NCI-H2171 (cell line): ENCODE data around the gene PDS5A.
"Not testable (repeated sequence)": the region's sequence is repeated elsewhere in the genome, so short reads cannot be mapped to it uniquely, and the experiment has no call there.

Experiments used
- DNase-seq: peaks from one replicate; lab custom pipeline; 2025; lab: John Stamatoyannopoulos, UW

The PDS5A gene

GRCh38 chr4:39977489-39978377 lies at the start of gene PDS5A:
TSS of gene PDS5A (minus strand) at chr4:39977911. CDS start at chr4:39976577, 1,334 bp downstream.
- peak; percentile 72 for DNase-seq

DNA sequence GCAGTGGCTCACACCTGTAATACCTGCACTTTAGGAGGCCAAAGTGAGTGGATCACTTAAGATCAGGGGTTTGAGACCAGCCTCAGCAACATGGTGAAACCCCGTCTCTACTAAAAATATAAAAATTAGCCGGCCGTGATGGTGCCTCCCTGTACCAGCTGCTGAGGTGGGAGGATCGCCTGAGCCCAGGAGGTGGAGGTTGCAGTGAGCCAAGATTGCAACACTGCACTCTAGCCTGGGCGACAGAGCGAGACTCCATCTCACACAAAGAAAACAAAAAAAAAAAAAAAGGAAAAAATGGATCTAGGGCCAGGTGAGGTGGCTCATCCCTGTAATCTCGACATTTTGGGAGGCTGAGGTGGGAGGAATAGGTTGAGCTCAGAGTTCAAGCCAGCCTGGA lies 46.3 kb upstream of the PDS5A start:
- DNase-seq = not testable (repeated sequence)

GRCh38 chr4:40021116-40021515 lies 43.4 kb upstream of the PDS5A start:
- DNase-seq = not testable (repeated sequence)

DNA sequence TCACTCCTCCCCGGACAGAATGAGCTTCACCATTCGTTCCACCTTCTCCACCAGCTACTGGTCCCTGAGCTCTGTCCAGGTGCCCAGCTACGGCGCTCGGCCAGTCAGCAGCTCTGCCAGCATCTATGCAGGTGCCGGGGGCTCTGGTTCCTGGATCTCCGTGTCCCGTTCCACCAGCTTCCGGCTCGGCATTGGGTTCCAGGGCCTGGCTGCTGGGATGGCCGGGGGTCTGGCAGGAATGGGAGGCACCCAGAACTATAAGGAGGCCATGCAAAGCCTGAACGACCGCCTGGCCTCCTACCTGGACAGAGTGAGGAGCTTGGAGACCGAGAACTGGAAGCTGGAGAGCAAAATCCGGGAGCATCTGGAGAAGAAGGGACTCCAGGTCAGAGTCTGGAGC lies 42.5 kb upstream of the PDS5A start:
- no peak for DNase-seq

DNA sequence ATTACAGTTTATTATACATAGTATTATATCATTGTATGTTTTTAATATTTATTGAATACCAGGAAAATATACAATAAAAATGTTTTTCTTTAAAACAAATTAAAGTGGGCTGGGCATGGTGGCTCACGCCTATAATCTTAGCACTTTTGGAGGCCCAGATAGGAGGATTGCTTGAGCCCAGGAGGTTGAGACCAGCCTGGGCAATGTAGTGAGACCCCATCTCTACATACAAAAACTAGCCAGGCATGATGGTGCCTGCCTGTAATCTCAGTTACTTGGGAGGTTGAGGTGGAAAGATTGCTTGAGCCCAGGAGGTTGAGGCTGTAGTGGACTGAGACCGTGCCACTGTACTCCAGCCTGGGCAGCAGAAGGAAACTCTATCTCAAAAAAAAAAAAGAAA lies 38.3 kb upstream of the PDS5A start:
- no peak for DNase-seq

GRCh38 chr4:40003986-40004385 lies 26.3 kb upstream of the PDS5A start:
- DNase-seq = no peak

DNA sequence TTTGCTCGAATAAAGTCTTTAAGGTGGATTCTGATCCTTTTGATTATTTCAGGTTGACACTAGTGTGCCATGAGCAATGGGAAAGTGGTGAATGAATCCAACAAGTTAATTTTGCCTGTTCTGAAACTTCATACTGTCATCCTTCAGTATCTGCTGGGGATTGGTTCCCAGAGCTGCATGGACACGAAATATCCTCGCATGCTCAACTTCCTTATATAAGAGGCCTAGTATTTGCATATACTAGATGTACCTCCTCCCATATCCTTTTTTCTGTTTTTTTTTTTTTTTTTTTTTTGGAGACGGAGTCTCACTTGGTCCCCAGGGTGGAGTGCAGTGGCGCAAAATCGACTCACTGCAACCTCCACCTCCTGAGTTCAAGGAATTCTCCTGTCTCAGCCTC lies 23.0 kb upstream of the PDS5A start:
- no peak for DNase-seq

DNA sequence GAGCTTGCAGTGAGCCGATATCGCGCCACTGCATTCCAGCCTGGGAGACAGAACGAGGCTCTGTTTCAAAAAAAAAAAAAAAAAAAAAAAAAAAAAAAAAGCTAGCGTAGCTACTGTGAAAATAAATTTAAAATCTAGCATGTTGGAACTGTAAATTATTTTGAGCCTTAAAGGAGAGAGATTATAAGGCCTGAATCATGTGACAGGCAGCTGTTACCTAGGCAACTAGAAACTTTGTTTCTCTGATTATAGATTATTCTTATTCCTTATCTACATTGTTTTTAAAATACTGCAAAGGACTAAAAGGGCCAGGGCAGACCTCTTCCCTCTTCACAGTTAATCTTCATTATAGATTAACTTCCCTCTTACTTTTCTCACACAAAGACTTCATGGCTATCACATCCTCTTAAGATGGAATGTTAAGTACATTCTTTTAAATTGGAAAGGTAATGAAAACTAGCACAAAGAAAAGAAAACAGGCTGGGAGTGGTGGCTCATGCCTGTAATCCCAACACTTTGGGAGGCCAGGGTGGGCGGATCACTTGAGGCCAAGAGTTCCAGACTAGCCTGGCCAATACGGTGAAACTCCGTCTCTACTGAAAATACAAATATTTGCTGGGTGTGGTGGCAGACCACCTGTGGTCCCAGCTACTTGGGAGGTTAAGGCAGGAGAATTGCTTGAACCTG lies 21.1 kb upstream of the PDS5A start:
- DNase-seq = no peak

DNA sequence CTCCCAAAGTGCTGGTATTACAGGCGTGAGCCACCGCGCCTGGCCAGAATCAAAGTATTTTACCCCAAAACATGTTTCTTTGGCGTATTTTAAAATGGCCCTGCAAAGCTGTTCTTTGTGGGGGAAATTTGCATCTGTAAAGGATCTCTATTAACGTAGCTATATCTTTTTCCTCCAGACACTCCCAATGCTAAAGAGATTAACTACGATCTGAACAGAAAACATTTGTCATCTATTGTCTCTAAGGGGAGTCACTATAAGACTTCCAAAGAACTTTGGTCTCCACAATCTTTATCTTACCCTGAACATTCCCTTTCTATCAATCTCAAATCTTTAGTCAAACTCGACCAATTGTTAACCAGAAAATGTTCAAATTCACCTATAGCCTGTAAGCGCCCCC lies 19.1 kb upstream of the PDS5A start:
- no peak for DNase-seq

DNA sequence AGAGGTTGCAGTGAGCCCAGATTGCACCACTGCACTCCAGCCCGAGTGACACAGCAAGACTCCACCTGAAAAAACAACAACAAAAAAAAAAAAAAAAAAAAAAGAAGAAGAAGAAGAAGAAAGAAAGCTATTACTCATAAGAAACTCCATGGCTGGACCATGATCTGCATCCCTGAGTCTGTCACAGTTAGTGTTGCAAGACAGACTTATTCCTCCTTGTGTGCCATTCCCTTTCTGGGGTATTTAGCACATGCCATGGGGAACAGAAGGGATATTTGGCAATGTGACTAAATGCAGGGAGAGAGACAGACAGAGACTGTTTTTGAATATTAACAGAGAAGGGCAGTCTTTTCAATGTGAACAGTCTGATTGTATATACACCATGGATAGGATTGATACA lies 16.7 kb upstream of the PDS5A start:
- DNase-seq = no peak

DNA sequence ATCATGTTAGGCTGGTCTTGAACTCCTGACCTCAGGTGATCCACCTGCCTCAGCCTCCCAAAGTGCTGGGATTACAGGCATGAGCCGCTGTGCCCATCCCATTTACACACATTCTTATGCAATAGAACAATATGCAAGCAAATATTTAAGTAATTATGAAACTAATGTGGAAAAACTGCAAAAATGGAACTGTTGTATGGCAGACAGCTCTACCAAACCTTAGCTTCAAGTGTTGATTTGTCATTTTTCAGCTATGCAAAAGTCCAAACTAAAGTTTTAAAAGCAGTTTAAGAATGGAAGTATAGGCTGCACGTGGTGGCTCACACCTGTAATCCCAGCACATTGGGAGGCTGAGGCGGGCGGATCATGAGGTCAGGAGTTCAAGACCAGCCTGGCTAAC lies 11.7 kb upstream of the PDS5A start:
- DNase-seq = not testable (repeated sequence)

GRCh38 chr4:39987485-39987884 lies 9.8 kb upstream of the PDS5A start:
- DNase-seq = no peak

DNA sequence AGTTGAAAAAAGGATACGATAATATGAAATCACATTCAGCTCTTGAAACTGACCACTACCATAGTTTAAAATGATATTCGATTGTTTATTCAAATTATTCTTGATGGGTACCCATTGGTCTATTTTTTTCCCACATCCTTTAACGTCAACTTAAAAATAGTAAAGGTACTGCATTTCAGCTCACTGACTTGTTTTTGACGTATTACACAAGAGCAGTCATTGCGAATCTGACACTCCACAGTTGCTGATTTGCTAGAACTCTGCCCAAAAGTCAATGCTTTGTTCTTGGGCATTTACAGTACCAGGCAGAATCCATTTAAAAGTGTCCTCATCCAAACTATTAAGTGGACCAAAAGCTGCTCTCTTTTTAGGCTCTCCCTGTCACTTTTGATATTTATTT lies 1.2 kb upstream of the PDS5A start:
- DNase-seq = no peak

- DNase-seq = no peak
Observed at GRCh38 chr4:39978378-39978775, 666 bp upstream of the PDS5A start.

GRCh38 chr4:39976945-39977488 lies 694 bp downstream of the PDS5A start:
- DNase-seq = peak; percentile 0

GRCh38 chr4:39976141-39976944 lies 1.4 kb downstream of the PDS5A start:
- peak; percentile 58 for DNase-seq

- no peak for DNase-seq
Observed at GRCh38 chr4:39975488-39976089, 2.1 kb downstream of the PDS5A start.

- DNase-seq = not testable (repeated sequence)
Observed at GRCh38 chr4:39973052-39973451, 4.7 kb downstream of the PDS5A start.

DNA sequence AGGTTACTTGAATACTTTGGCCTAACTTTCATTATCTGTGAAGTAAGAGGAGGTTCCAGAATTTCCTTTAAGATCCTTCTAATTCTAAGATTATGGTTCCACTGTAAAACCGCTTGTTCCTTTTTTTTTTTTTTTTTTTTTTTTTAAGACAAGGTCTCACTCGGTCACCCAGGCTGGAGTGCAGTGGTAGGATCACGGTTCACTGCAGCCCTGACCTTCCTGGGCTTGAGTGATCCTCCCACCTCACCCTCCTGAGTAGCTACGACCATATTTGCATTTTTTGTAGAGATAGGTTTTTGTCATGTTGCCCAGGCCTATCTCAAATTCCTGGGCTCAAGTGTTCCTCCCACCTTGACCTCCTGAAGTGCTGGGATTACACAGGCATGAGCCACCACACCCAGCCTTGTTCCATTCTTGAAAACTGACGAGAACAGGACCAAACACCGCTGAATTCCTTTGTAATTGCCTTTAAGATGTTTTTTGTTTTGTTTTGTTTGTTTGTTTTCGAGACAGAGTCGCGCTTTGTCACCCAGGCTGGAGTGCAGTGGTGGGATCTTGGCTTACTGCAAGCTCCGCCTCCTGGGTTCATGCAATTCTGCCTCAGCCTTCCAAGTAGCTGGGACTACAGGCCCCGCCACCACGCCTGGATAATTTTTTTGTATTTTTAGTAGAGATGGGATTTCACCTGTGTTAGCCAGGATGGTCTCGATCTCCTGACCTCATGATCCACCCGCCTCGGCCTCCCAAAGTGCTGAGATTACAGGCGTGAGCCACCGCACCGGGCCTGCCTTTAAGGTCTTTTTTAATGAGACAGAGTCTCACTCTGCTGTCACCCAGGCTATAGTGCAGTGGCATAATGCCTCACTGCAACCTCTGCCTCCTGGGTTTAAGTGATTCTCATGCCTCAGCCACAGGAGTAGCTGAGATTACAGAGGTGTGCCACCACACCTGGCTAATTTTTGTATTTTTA lies 6.8 kb downstream of the PDS5A start:
- no peak for DNase-seq

GRCh38 chr4:39963656-39964055 lies 14.1 kb downstream of the PDS5A start:
- DNase-seq = no peak
